ENCODE measurements around the gene MERTK.
"Not testable (repeated sequence)": the region's sequence is repeated elsewhere in the genome, so short reads cannot be mapped to it uniquely, and the experiment has no call there.

DNA sequence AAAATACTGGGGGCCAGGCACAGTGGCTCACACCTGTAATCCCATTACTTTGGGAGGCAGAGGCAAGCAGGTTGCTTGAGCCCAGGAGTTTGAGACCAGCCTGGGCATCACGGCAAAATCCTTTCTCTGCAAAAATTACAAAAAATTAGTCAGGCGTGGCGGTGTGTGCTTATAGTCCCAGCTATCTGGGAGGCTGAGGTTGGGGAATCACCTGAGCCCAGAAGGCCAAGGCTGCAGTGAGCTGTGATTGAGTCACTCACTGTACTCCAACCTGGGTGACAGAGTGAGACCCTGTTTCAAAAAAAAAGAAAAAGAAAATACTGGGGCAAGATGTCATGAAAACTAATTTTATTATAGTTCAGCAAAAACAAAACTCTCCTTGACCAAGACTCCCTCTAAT, 38.4 kb upstream of the MERTK start:
- TF ChIP-seq, protein P1, sequence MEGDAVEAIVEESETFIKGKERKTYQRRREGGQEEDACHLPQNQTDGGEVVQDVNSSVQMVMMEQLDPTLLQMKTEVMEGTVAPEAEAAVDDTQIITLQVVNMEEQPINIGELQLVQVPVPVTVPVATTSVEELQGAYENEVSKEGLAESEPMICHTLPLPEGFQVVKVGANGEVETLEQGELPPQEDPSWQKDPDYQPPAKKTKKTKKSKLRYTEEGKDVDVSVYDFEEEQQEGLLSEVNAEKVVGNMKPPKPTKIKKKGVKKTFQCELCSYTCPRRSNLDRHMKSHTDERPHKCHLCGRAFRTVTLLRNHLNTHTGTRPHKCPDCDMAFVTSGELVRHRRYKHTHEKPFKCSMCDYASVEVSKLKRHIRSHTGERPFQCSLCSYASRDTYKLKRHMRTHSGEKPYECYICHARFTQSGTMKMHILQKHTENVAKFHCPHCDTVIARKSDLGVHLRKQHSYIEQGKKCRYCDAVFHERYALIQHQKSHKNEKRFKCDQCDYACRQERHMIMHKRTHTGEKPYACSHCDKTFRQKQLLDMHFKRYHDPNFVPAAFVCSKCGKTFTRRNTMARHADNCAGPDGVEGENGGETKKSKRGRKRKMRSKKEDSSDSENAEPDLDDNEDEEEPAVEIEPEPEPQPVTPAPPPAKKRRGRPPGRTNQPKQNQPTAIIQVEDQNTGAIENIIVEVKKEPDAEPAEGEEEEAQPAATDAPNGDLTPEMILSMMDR (conservative IDR thresholded peaks at IDR 0.05; ENCODE audit: low read depth, low read length) = not testable (repeated sequence)
- not testable (repeated sequence) for TF ChIP-seq EZH2 (IDR thresholded peaks at IDR 0.05; ENCODE audit: low read length, unreplicated experiment); EZH2phosphoT487 (IDR thresholded peaks at IDR 0.05; ENCODE audit: borderline replicate concordance, low read length)
